ENCODE results near the gene DAD1.

Gene DAD1

DNA sequence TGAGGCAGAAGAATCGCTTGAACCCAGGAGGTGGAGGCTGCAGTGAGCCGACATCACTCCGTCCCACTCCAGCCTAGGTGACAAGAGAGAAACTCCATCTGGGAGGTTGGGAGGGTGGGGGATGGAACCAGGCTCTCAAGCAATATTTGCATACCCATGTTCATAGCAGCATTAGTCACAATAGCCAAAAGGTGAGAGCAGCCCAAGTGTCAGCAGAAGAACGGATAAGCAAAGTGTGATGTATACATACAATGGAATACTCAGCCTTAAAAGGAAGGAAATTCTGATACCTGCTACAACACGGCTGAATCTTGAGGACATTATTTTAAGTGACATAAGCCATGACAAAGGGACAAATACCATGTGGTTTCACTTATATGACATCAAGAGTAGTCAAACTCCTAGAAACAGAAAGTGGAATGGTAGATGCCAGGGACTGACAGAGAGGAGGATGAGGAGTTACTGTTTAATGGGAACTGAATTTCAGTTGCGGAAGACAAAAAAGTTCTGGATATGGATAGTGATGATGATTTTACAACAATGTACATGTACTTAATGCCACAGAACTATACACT, 11.6 kb downstream of the DAD1 start:
- no peak for DNase-seq (ENCODE audit: extremely low read depth, low read depth)
- TF ChIP-seq, protein P1, sequence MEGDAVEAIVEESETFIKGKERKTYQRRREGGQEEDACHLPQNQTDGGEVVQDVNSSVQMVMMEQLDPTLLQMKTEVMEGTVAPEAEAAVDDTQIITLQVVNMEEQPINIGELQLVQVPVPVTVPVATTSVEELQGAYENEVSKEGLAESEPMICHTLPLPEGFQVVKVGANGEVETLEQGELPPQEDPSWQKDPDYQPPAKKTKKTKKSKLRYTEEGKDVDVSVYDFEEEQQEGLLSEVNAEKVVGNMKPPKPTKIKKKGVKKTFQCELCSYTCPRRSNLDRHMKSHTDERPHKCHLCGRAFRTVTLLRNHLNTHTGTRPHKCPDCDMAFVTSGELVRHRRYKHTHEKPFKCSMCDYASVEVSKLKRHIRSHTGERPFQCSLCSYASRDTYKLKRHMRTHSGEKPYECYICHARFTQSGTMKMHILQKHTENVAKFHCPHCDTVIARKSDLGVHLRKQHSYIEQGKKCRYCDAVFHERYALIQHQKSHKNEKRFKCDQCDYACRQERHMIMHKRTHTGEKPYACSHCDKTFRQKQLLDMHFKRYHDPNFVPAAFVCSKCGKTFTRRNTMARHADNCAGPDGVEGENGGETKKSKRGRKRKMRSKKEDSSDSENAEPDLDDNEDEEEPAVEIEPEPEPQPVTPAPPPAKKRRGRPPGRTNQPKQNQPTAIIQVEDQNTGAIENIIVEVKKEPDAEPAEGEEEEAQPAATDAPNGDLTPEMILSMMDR (IDR thresholded peaks at IDR 0.05; ENCODE audit: low read depth, low read length) = no peak

- DNase-seq (ENCODE audit: extremely low read depth, low read depth) = no peak
- TF ChIP-seq, protein P1 (IDR thresholded peaks at IDR 0.05; ENCODE audit: low read depth, low read length) = no peak
Observed at GRCh38 chr14:22573804-22574203, 15.2 kb downstream of the DAD1 start.

GRCh38 chr14:22572562-22573058, 16.4 kb downstream of the DAD1 start:
- DNase-seq (ENCODE audit: extremely low read depth, low read depth) = no peak
- TF ChIP-seq, protein P1 (IDR thresholded peaks at IDR 0.05; ENCODE audit: low read depth, low read length) = no peak

DNA sequence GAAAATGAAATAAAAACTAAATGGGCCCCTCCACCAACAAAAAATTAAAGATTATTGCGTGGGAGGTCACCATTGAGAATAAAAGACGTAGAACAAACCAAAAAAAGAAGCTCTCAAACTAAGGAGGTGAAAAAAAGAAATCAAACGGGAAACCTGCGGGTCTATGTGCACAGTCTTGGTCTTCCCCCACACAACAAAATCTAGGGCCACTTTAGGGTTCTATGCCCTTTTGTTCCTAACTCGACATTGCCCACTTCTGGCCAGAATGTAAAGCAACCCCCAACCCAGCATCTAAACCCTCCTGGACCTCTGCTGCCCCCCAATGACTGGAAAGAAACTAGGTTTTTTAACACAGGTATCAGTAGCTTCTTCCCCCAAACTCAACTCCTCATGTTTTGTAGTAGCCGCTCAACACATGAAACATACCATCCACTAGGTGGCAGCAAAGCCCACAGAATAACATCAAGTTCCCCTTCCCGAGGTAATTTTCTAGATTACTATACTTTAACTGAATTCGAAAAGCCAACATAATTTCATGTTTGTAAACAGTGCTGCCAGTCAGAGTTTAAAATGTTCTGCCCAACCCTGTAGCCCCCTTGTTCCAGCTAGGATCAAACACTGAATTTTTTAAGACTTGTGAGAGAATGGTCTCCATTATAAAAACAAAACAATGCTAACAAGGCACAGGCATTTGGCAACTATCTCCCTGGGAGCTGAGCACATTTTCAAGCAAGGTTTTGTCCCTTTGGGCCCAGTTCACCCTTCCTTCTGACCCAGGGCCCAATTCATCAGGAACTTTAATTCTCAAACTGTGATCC, 18.7 kb downstream of the DAD1 start:
- TF ChIP-seq, protein P1 (IDR thresholded peaks at IDR 0.05; ENCODE audit: low read depth, low read length) = peak; percentile 64
- DNase-seq (ENCODE audit: extremely low read depth, low read depth) = peak; percentile 47

- TF ChIP-seq, protein P1 (IDR thresholded peaks at IDR 0.05; ENCODE audit: low read depth, low read length) = no peak
- DNase-seq (ENCODE audit: extremely low read depth, low read depth) = no peak
Observed at GRCh38 chr14:22569737-22570131, 19.3 kb downstream of the DAD1 start.

DNA sequence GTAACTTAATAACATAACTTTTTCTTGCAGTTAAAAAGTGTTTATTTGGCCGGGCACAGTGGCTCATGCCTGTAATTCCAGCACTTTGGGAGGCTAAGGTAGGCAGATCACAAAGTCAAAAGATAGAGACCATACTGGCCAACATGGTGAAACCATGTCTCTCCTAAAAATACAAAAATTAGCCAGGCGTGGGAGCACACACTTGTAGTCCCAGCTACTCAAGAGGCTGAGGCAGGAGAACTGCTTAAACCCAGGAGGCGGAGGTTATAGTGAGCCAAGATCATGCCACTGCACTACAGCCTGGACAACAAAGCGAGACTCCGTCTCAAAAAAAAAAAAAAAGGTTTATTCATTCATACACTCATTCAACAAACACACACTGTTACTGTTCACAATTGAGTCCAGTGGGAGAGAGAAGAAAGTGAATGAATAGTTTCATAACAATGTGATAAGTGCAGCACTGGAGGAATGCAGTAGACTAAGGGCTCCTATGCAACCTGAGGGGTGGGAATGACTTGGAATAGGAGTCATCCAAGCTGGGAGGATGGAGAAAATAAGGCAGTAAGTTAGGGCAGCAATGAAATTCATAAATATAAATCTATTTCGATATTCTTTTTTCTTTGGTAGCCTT, 19.8 kb downstream of the DAD1 start:
- TF ChIP-seq, protein P1 (IDR thresholded peaks at IDR 0.05; ENCODE audit: low read depth, low read length) = no peak
- DNase-seq (ENCODE audit: extremely low read depth, low read depth) = no peak

DNA sequence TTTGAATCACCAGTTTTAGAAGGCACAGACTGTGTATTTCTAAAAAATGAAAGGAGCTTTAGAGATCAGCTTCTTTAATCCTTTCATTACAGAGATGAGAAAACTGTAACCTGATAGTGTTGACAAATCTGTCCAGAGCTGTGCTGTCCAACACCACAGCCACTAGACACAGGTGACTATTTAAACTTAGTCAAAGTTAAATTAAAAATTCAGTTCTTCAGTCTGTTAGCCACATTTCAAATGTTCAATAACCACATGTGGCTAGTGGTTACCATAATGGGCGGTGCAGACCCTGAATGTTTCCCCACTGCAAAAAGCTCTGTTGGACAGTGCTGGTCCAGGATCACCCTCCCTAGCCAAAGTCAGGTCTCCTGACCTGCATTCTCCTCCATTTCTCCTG, 21.6 kb downstream of the DAD1 start:
- no peak for DNase-seq (ENCODE audit: extremely low read depth, low read depth)
- TF ChIP-seq, protein P1 (IDR thresholded peaks at IDR 0.05; ENCODE audit: low read depth, low read length) = no peak
